GM12892 (cell line): ENCODE measurements around the gene NOC2L.

Experiments
- POLR2A ChIP-seq: IDR thresholded peaks from 2 replicates; pipeline ENCODE4 v1.6.1; 2011; ENCODE audit warnings: low read depth, low read length, control low read depth
- TAF1 ChIP-seq: IDR thresholded peaks from 2 replicates; pipeline ENCODE4 v1.6.1; 2011; ENCODE audit warnings: low read depth, mild to moderate bottlenecking, control low read depth, low read length, borderline replicate concordance

DNA sequence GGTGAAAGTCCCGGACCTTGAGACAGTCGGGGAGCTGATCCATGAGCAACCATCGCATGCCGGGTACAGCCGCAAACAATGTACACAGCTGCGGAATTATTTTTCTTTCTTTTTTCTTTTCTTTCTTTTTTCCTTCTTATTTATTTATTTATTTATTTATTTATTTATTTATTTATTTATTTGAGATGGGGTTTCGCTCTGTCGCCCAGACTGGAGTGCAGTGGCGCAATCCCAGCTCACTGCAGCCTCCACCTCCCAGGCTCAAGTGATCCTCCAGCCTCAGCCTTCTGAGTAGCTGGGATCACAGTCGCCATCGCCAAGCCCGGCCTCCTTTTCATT is 25.4 kb upstream of the NOC2L start:
- TF ChIP-seq POLR2A, result no peak
- TF ChIP-seq TAF1, result no peak
